SJSA1 (cell line): Measurements from ENCODE around the gene ATOX1. TPM values are rescaled to one million over a fixed set of nuclear protein-coding genes. Genes with fewer than 3 reads are reported as not detected.
"Not testable (repeated sequence)": the region's sequence is repeated elsewhere in the genome, so short reads cannot be mapped to it uniquely, and the experiment has no call there.

Source experiments
- DNase-seq, 2 experiments: peaks; one replicate each; pipeline ENCODE4 v3.0.0-alpha.2; 2015 to 2020; ENCODE audit warnings: low spot score in 2 of 2, low read depth in 1 of 2
- H3K27ac ChIP-seq: fragments of 250-450 bp; sonication (Bioruptor Pico); 2 replicates; pipeline ENCODE4 v1.5.1; 2020; ENCODE audit warnings: mild to moderate bottlenecking, moderate library complexity
- H3K27me3 ChIP-seq: fragments of 250-450 bp; sonication (Bioruptor Pico); replicated peaks from 2 replicates; pipeline ENCODE4 v1.5.1; 2020; ENCODE audit warnings: mild to moderate bottlenecking, moderate library complexity
- H3K36me3 ChIP-seq: fragments of 250-450 bp; sonication (Bioruptor Pico); 2 replicates; pipeline ENCODE4 v1.5.1; 2020; ENCODE audit warnings: mild to moderate bottlenecking
- H3K4me1 ChIP-seq: fragments of 250-450 bp; sonication (Bioruptor Pico); replicated peaks from 2 replicates; pipeline ENCODE4 v1.6.1; 2021; ENCODE audit warnings: mild to moderate bottlenecking
- H3K4me3 ChIP-seq: fragments of 250-450 bp; sonication (Bioruptor Pico); 2 replicates; pipeline ENCODE4 v1.5.1; 2020; ENCODE audit warnings: mild to moderate bottlenecking
- H3K9me3 ChIP-seq: fragments of 250-450 bp; sonication (Bioruptor Pico); replicated peaks from 2 replicates; pipeline ENCODE4 v1.5.1; 2020; ENCODE audit warnings: mild to moderate bottlenecking
- total RNA-seq: library from RNA; depleted of rRNA; stranded (reverse); fragments of >200 nt; shearing (Covaris generic); gene quantifications from 2 replicates; pipeline ENCODE4 v1.2.3, GENCODE V29; 2014; rRNA removed

The ATOX1 gene
- total RNA-seq, result 101 and 124 TPM in 2 replicates

- Histone ChIP-seq H3K9me3 (no peaks in the 10 kb centered on the region), H3K27ac (peak within 1 kb of the TSS; percentile 50), H3K4me3 (peak within 1 kb of the TSS; percentile 53), H3K36me3 (peaks cover 9% of the 10 kb centered on the region), H3K4me1 (peaks cover 15% of the 10 kb centered on the region), H3K27me3 (no peaks in the 10 kb centered on the region)
- DNase-seq, result peak; percentile 96 to 98
Measured at GRCh38 chr5:151758430-151759241, at the start of gene ATOX1. ATOX1 (minus strand) TSS chr5:151758631; CDS start chr5:151758551, 80 bp downstream.

GRCh38 chr5:151805414-151806223 is 47.2 kb upstream of the ATOX1 start:
- Histone ChIP-seq H3K27me3 (no peaks in the 10 kb centered on the region), H3K4me1 (peaks cover 17% of the 10 kb centered on the region), H3K4me3 (no peak overlapping the region), H3K9me3 (no peaks in the 10 kb centered on the region), H3K36me3 (peaks cover 95% of the 10 kb centered on the region), H3K27ac (no peak overlapping the region)
- DNase-seq, result no peak

DNA sequence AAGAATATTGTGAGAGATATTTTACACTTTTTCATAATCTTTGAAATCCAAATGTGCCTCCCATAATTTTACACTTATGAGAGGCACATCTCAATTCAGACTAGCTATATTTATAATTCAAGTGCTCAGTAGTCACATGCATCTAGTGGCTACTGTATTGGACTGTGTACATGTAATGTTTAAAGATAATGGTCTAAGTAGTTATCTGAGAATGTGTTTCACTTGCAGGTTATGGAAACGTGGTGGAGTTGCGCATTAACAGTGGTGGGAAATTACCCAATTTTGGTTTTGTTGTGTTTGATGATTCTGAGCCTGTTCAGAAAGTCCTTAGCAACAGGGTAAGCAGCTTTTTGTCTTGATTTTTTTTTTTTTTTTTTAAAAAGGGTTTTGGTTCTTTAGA is 42.1 kb upstream of the ATOX1 start:
- Histone ChIP-seq H3K4me1 (peaks cover 17% of the 10 kb centered on the region), H3K27me3 (no peaks in the 10 kb centered on the region), H3K9me3 (no peaks in the 10 kb centered on the region), H3K27ac (no peak overlapping the region), H3K4me3 (no peak overlapping the region), H3K36me3 (peaks cover 97% of the 10 kb centered on the region)
- DNase-seq, result no peak

DNA sequence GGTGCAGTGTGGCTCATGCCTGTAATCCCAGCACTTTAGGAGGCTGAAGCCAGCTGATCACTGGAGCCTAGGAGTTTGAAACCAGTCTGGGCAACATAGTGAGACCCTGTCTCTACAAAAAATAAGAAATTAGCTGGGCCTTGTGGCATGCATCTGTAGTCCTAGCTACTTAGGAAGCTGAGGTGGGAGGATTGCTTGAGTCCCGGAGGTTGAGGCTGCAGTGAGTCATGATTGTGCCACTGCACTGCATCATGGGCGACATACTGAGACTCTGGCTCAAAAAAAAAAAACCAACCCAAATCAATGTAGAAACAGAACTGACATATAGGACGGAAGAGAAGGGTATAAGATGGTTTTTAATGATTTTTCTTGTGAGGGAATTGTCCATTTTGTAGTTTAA is 41.0 kb upstream of the ATOX1 start:
- peaks cover 17% of the 10 kb centered on the region for H3K4me1 ChIP-seq
- H3K9me3 ChIP-seq, result no peaks in the 10 kb centered on the region
- H3K4me3 ChIP-seq, result no peak overlapping the region
- no peak for DNase-seq
- H3K36me3 ChIP-seq, result peaks cover 99% of the 10 kb centered on the region
- no peak overlapping the region for H3K27ac ChIP-seq
- no peaks in the 10 kb centered on the region for H3K27me3 ChIP-seq

- Histone ChIP-seq H3K36me3 (peaks cover 99% of the 10 kb centered on the region), H3K4me3 (no peak overlapping the region), H3K27ac (no peak overlapping the region), H3K9me3 (no peaks in the 10 kb centered on the region), H3K4me1 (peaks cover 14% of the 10 kb centered on the region), H3K27me3 (no peaks in the 10 kb centered on the region)
- DNase-seq, result no peak
Measured at GRCh38 chr5:151798674-151799073, 40.2 kb upstream of the ATOX1 start.

DNA sequence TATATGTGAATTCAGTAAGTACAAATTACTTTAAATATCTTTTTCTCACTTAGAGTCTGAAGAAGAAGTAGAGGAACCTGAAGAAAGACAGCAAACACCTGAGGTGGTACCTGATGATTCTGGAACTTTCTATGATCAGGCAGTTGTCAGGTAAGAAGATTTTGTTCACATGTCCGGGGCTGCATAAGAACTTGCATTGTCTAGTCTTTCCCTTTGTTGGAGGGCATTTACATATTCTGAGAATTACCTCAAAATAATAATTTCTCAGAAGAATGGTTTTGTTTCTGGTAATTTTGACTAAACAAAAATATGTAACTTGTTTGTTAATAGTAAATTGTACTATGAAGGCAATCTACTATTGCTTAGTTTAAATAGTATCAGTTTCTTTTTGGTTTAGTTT is 37.0 kb upstream of the ATOX1 start:
- no peak for DNase-seq
- no peak overlapping the region for H3K4me3 ChIP-seq
- peaks cover 99% of the 10 kb centered on the region for H3K36me3 ChIP-seq
- no peak overlapping the region for H3K27ac ChIP-seq
- H3K9me3 ChIP-seq, result no peaks in the 10 kb centered on the region
- no peaks in the 10 kb centered on the region for H3K4me1 ChIP-seq
- H3K27me3 ChIP-seq, result no peaks in the 10 kb centered on the region

DNA sequence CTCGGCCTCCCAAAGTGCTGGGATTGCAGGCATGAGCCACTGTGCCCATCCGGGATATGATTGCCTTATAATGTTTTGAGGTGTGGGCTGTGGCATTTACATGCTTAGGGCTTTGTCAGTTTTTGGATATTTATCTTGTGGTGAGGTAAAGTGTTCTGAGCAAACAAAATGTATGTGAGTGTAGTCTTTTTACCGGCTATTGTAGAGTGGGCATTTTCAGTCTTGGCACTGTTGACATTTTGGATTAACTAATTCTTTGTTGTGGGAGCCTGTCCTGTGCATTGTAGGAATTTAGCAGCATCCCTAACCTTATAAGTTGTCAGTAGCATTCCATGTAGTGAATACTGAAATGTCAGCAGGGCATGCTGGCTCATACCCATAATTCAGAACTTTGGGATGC is 34.9 kb upstream of the ATOX1 start:
- DNase-seq, result no peak
- H3K4me1 ChIP-seq, result no peaks in the 10 kb centered on the region
- no peaks in the 10 kb centered on the region for H3K9me3 ChIP-seq
- peaks cover 99% of the 10 kb centered on the region for H3K36me3 ChIP-seq
- H3K27me3 ChIP-seq, result no peaks in the 10 kb centered on the region
- H3K4me3 ChIP-seq, result no peak overlapping the region
- no peak overlapping the region for H3K27ac ChIP-seq

DNA sequence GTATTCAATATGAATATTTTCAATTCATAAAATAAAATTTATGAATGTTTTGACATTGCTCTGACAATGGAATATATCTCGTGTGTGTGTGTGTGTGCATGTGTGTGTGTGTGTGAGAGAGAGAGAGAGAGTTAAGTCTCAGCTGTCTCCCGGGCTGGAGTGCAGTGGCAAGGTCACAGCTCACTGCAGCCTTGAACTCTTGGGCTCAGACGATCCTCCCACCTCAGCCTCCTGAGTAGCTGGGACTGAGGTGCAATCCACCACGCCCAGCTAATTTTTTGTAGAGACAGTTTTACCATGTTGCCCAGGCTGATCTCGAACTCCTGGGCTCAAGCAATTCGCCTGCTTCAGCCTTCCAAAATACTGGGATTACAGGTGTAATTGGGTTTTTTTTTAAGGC is 29.4 kb upstream of the ATOX1 start:
- peaks cover 62% of the 10 kb centered on the region for H3K36me3 ChIP-seq
- no peak overlapping the region for H3K27ac ChIP-seq
- DNase-seq, result no peak
- no peaks in the 10 kb centered on the region for H3K27me3 ChIP-seq
- no peak overlapping the region for H3K4me3 ChIP-seq
- no peaks in the 10 kb centered on the region for H3K4me1 ChIP-seq
- H3K9me3 ChIP-seq, result no peaks in the 10 kb centered on the region

DNA sequence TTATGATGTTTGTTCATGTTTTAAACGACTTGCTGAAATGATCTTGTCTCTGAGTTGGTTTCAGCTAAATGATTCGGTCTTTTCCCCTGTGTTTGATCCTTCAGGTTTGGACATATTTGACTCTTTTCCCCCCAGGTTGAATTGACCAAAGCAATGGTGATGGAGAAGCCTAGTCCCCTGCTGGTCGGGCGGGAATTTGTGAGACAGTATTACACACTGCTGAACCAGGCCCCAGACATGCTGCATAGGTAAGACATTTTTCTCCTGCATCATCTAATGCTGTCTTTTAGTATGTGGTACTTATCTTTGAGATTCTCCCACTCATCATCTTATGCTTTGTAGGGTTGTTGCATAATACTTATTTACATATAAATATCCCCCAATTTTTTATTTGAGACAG is 28.0 kb upstream of the ATOX1 start:
- DNase-seq, result no peak
- Histone ChIP-seq H3K27me3 (no peaks in the 10 kb centered on the region), H3K36me3 (peaks cover 51% of the 10 kb centered on the region), H3K4me3 (no peak overlapping the region), H3K4me1 (0 out of 2 replicates have a peak, but pooled peaks cover 1% of the 10 kb centered on the region), H3K27ac (no peak overlapping the region), H3K9me3 (no peaks in the 10 kb centered on the region)

DNA sequence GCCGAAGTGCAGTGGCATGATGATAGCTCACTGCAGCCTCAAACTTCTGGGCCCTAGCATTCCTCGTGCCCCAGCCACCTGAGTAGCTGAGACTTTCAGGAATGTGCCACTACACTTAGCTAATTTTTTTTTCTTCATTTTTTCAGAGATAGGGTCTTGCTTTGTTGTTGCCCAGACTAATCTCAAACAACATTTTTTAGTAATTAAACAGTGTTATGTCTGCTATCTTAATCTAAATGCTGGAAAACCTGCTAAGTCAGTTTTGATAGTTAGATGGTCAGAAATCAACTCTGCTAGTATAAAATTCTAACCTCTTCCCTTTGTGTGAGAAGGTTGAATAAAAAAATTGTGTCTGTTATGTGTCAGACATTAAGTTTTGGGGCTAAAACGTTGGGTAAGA is 25.7 kb upstream of the ATOX1 start:
- no peak overlapping the region for H3K27ac ChIP-seq
- H3K27me3 ChIP-seq, result no peaks in the 10 kb centered on the region
- DNase-seq, result no peak
- no peak overlapping the region for H3K4me3 ChIP-seq
- 0 out of 2 replicates have a peak, but pooled peaks cover 3% of the 10 kb centered on the region for H3K4me1 ChIP-seq
- H3K9me3 ChIP-seq, result no peaks in the 10 kb centered on the region
- H3K36me3 ChIP-seq, result peaks cover 40% of the 10 kb centered on the region

GRCh38 chr5:151783664-151784063 is 25.2 kb upstream of the ATOX1 start:
- not testable (repeated sequence) for H3K27ac ChIP-seq
- H3K36me3 ChIP-seq, result peaks cover 38% of the 10 kb centered on the region

GRCh38 chr5:151781201-151781600 is 22.8 kb upstream of the ATOX1 start:
- DNase-seq, result no peak
- H3K4me1 ChIP-seq, result 0 out of 2 replicates have a peak, but pooled peaks cover 3% of the 10 kb centered on the region
- H3K9me3 ChIP-seq, result no peaks in the 10 kb centered on the region
- no peaks in the 10 kb centered on the region for H3K27me3 ChIP-seq
- peaks cover 38% of the 10 kb centered on the region for H3K36me3 ChIP-seq
- H3K4me3 ChIP-seq, result no peak overlapping the region
- H3K27ac ChIP-seq, result no peak overlapping the region

More at GRCh38 chr5:151783664-151784063, 25.2 kb upstream of the ATOX1 start:
- H3K4me1 ChIP-seq, H3K4me3 ChIP-seq, H3K9me3 ChIP-seq, H3K27me3 ChIP-seq, DNase-seq: not testable (repeated sequence)

DNA sequence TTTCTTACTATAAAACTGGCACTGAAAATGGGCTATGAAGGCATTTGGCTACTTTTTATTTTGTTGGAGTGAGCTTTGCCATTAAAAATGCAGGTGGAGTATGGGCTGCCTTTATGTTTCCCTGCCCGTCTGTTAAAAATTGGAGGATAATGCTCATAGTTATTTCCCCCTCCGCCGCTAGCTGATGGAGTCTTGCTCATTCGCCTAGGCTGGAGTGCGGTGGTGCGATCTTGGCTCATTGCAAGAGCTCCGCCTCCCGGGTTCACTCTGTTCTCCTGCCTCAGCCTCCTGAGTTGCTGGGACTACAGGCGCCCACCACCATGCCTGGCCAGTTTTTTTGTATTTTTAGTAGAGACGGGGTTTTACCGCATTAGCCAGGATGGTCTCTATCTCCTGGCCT is 21.9 kb upstream of the ATOX1 start:
- no peaks in the 10 kb centered on the region for H3K27me3 ChIP-seq
- DNase-seq, result peak in 1 of 2 experiments; percentile 39
- H3K36me3 ChIP-seq, result peaks cover 44% of the 10 kb centered on the region
- H3K4me3 ChIP-seq, result no peak overlapping the region
- no peaks in the 10 kb centered on the region for H3K9me3 ChIP-seq
- no peak overlapping the region for H3K27ac ChIP-seq
- peaks cover 3% of the 10 kb centered on the region for H3K4me1 ChIP-seq

GRCh38 chr5:151779531-151780125 is 21.2 kb upstream of the ATOX1 start:
- Histone ChIP-seq H3K9me3 (no peaks in the 10 kb centered on the region), H3K27ac (no peak overlapping the region), H3K4me1 (peaks cover 10% of the 10 kb centered on the region), H3K4me3 (no peak overlapping the region), H3K27me3 (no peaks in the 10 kb centered on the region), H3K36me3 (peaks cover 50% of the 10 kb centered on the region)
- DNase-seq, result no peak
